WTC11 (cell line): ENCODE results near the gene MYH9. TPM values are rescaled to one million over a fixed set of nuclear protein-coding genes. Genes with fewer than 3 reads are reported as not detected.
A peak's percentile ranks its signal among the peaks of the same experiment; 100 is the strongest.

Experiments used
- ATAC-seq: fragments of 200-7000 bp; cut with Tn5 transposase; 2 replicates; pipeline ENCODE4 v1.10.0; 2021; ENCODE audit warnings: mild to moderate bottlenecking, moderate library complexity
- CTCF ChIA-PET: fragments of 300-600 bp; sonication (Branson Sonifier 250); formaldehyde crosslinking; loops from one replicate; lab custom pipeline; 2021; ENCODE audit warnings: antibody characterized with exemption; lab: Charles Lee
- POLR2A ChIA-PET: fragments of 350-600 bp; sonication (Branson Sonifier 250); formaldehyde crosslinking; loops from one replicate; lab custom pipeline; 2021; ENCODE audit warnings: antibody characterized with exemption; lab: Charles Lee
- DNase-seq: peaks from one replicate; pipeline ENCODE4 v3.0.0; 2021; ENCODE audit warnings: low spot score
- H3K27ac Mint-ChIP-seq: 2 replicates; pipeline ENCODE4 v1.8.0; 2021; ENCODE audit warnings: mixed read lengths
- H3K27me3 Mint-ChIP-seq: 2 replicates; pipeline ENCODE4 v1.8.0; 2021; ENCODE audit warnings: low read depth, mild to moderate bottlenecking, moderate library complexity, mixed read lengths
- H3K36me3 Mint-ChIP-seq: 2 replicates; pipeline ENCODE4 v1.8.0; 2021; ENCODE audit warnings: mixed read lengths
- H3K4me1 Mint-ChIP-seq: 2 replicates; pipeline ENCODE4 v1.8.0; 2022; ENCODE audit warnings: mixed read lengths
- H3K4me3 Mint-ChIP-seq: 2 replicates; pipeline ENCODE4 v1.8.0; 2021; ENCODE audit warnings: mild to moderate bottlenecking, moderate library complexity, mixed read lengths
- H3K9me3 Mint-ChIP-seq: 2 replicates; pipeline ENCODE4 v1.8.0; 2021; ENCODE audit warnings: mixed read lengths
- ATF1 ChIP-seq: sonication (generic); formaldehyde crosslinking; IDR thresholded peaks from 2 replicates; pipeline ENCODE4 v1.8.1; 2023; ENCODE audit warnings: mild to moderate bottlenecking, moderate library complexity, missing genetic modification reagents
- E2F1 ChIP-seq: sonication (generic); formaldehyde crosslinking; IDR thresholded peaks from 2 replicates; pipeline ENCODE4 v1.8.0; 2022; ENCODE audit warnings: mild to moderate bottlenecking, missing genetic modification reagents
- ETV6 ChIP-seq: sonication (generic); formaldehyde crosslinking; IDR thresholded peaks from 2 replicates; pipeline ENCODE4 v1.8.1; 2022; ENCODE audit warnings: mild to moderate bottlenecking, missing genetic modification reagents
- FOXK1 ChIP-seq: sonication (generic); formaldehyde crosslinking; IDR thresholded peaks from 2 replicates; pipeline ENCODE4 v1.8.0; 2022; ENCODE audit warnings: mild to moderate bottlenecking, moderate library complexity, missing genetic modification reagents
- FOXP1 ChIP-seq: sonication (generic); formaldehyde crosslinking; IDR thresholded peaks from 2 replicates; pipeline ENCODE4 v1.8.0; 2022; ENCODE audit warnings: missing genetic modification reagents, mild to moderate bottlenecking, moderate library complexity, borderline replicate concordance
- JUN ChIP-seq: sonication (generic); formaldehyde crosslinking; IDR thresholded peaks from 2 replicates; pipeline ENCODE4 v1.8.0; 2023; ENCODE audit warnings: mild to moderate bottlenecking, missing genetic modification reagents
- MYBL2 ChIP-seq: sonication (generic); formaldehyde crosslinking; IDR thresholded peaks from 2 replicates; pipeline ENCODE4 v1.8.1; 2023; ENCODE audit warnings: mild to moderate bottlenecking, moderate library complexity, missing genetic modification reagents
- NFYB ChIP-seq: sonication (generic); formaldehyde crosslinking; conservative IDR thresholded peaks from 2 replicates; pipeline ENCODE4 v1.8.0; 2022; ENCODE audit warnings: low read depth, missing genetic modification reagents
- OVOL2 ChIP-seq: fragments of 250-450 bp; sonication (Bioruptor Pico); IDR thresholded peaks from 2 replicates; pipeline ENCODE4 v1.9.0; 2021; ENCODE audit warnings: mild to moderate bottlenecking, borderline replicate concordance
- TEAD1 ChIP-seq: sonication (generic); formaldehyde crosslinking; IDR thresholded peaks from 2 replicates; pipeline ENCODE4 v1.8.0; 2022; ENCODE audit warnings: mild to moderate bottlenecking, missing genetic modification reagents
- USF2 ChIP-seq: sonication (generic); formaldehyde crosslinking; IDR thresholded peaks from 2 replicates; pipeline ENCODE4 v1.8.1; 2023; ENCODE audit warnings: mild to moderate bottlenecking, missing genetic modification reagents, moderate library complexity
- ZNF121 ChIP-seq: sonication (generic); formaldehyde crosslinking; IDR thresholded peaks from 2 replicates; pipeline ENCODE4 v1.8.0; 2023; ENCODE audit warnings: missing genetic modification reagents
- ZNF219 ChIP-seq: sonication (generic); formaldehyde crosslinking; IDR thresholded peaks from 2 replicates; pipeline ENCODE4 v1.8.0; 2023; ENCODE audit warnings: missing genetic modification reagents, mild to moderate bottlenecking, borderline replicate concordance
- ZNF232 ChIP-seq: sonication (generic); formaldehyde crosslinking; IDR thresholded peaks from 2 replicates; pipeline ENCODE4 v1.8.0; 2022; ENCODE audit warnings: mild to moderate bottlenecking, missing genetic modification reagents
- ZNF423 ChIP-seq: fragments of 250-450 bp; sonication (Bioruptor Pico); IDR thresholded peaks from 2 replicates; pipeline ENCODE4 v2.1.2; 2022; ENCODE audit warnings: mild to moderate bottlenecking, moderate library complexity
- ZNF532 ChIP-seq: fragments of 250-450 bp; sonication (Bioruptor Pico); IDR thresholded peaks from 2 replicates; pipeline ENCODE4 v1.9.0; 2021; ENCODE audit warnings: mild to moderate bottlenecking, borderline replicate concordance
- ZSCAN18 ChIP-seq: fragments of 250-450 bp; sonication (Bioruptor Pico); IDR thresholded peaks from 2 replicates; pipeline ENCODE4 v2.1.2; 2022; ENCODE audit warnings: mild to moderate bottlenecking, moderate library complexity
- total RNA-seq: library from RNA; stranded (reverse); gene quantifications from 3 replicates; pipeline ENCODE4 v1.2.3, GENCODE V29; 2021

Gene MYH9
- total RNA-seq, 1 experiment from 2014 or later: 277 TPM

GRCh38 chr22:36325154-36326031 is 62.4 kb downstream of the MYH9 start:
- CTCF ChIA-PET: interaction anchor here (0.8 to 1.9 kb wide), 3 partner anchors 10 to 145 kb away, joined by 3 to 4 read pairs (median 4); no protein-coding TSS in a partner anchor
- Mint-ChIP-seq H3K4me3 (no peak overlapping the region), H3K36me3 (peaks cover 65% of the 10 kb centered on the region), H3K9me3 (no peaks in the 10 kb centered on the region), H3K27ac (peak overlapping the region; percentile 88), H3K4me1 (peaks cover 29% of the 10 kb centered on the region), H3K27me3 (no peaks in the 10 kb centered on the region)
- DNase-seq (no peak), ATAC-seq (no peak)
- POLR2A ChIA-PET: no interaction called here
- no peak for TF ChIP-seq ZNF532 (CRISPR knock-in tag)
- no peak for TF ChIP-seq E2F1 (CRISPR knock-in tag)
- TF ChIP-seq ZSCAN18 (CRISPR knock-in tag): no peak
- no peak for TF ChIP-seq OVOL2 (CRISPR knock-in tag)
- TF ChIP-seq ZNF219 (CRISPR knock-in tag): no peak
- no peak for TF ChIP-seq NFYB (CRISPR knock-in tag)
- TF ChIP-seq JUN (CRISPR knock-in tag): no peak
- TF ChIP-seq ATF1 (CRISPR knock-in tag): no peak
- no peak for TF ChIP-seq ZNF232 (CRISPR knock-in tag)
- TF ChIP-seq USF2 (CRISPR knock-in tag): no peak
- no peak for TF ChIP-seq ZNF423
- TF ChIP-seq MYBL2 (CRISPR knock-in tag): no peak

GRCh38 chr22:36324414-36324813 is 63.4 kb downstream of the MYH9 start:
- no peaks in the 10 kb centered on the region for H3K27me3 Mint-ChIP-seq
- POLR2A ChIA-PET: interaction anchor here (0.6 to 1.0 kb wide), 2 partner anchors 8 to 36 kb away, joined by 3 read pairs; no protein-coding TSS in a partner anchor
- TF ChIP-seq TEAD1 (CRISPR knock-in tag): no peak
- no peak for TF ChIP-seq ETV6 (CRISPR knock-in tag)
- TF ChIP-seq FOXK1 (CRISPR knock-in tag): no peak
- TF ChIP-seq ZNF121 (CRISPR knock-in tag): no peak
- TF ChIP-seq FOXP1: no peak
- TF ChIP-seq, all 79 proteins: peak for 0
- DNase-seq: no peak
- Mint-ChIP-seq H3K36me3 (peaks cover 74% of the 10 kb centered on the region), H3K27ac (peak overlapping the region; percentile 83), H3K4me3 (no peak overlapping the region), H3K9me3 (no peaks in the 10 kb centered on the region), H3K4me1 (peaks cover 19% of the 10 kb centered on the region)
- CTCF ChIA-PET: interaction anchor here (0.7 to 1.9 kb wide), 3 partner anchors 11 to 162 kb away, joined by 4 read pairs; no protein-coding TSS in a partner anchor
- ATAC-seq: no peak
